ENCODE results near the gene DKC1. TPM values are rescaled to one million over a fixed set of nuclear protein-coding genes. Genes with fewer than 3 reads are reported as not detected.

DKC1 gene
- total and polyA plus RNA-seq, 2 of the 4 experiments (the other 2 are of a cell fraction), result 49.9 to 63.8 TPM

- peak overlapping the region; percentile 17 for H2BK5ac ChIP-seq (ENCODE audit: low read depth, low read length, poor library complexity, severe bottlenecking)
- no peak overlapping the region for H2AK9ac ChIP-seq (replicated peaks; ENCODE audit: low read depth, low read length, poor library complexity)
- in situ Hi-C loops (cut with MboI; ENCODE audit: low sequenced_read_pairs) (no loop called here), intact Hi-C loops (cut with micrococcal nuclease) (no loop called here), dilution Hi-C loops (cut with HindIII; ENCODE audit: low sequenced_read_pairs, unreplicated experiment) (no loop called here)
- H3K27me3 ChIP-seq (ENCODE audit: control insufficient read depth, insufficient read depth, low read length), result no peaks in the 10 kb centered on the region
- DNase-seq (no peak), ATAC-seq (ENCODE audit: low read depth) (no peak)
- H2BK15ac ChIP-seq (ENCODE audit: low read depth, low read length), result no peak overlapping the region
- BruUV-seq (replicated peaks), result no TSS peak
- H3K4ac ChIP-seq (ENCODE audit: low read depth, low read length), result peak overlapping the region; percentile 25; the same call in 1 of the 2 replicates
- no peaks in the 10 kb centered on the region for H3K36me3 ChIP-seq (ENCODE audit: control insufficient read depth, insufficient read depth, low read length)
- POLR2A ChIA-PET (ENCODE audit: unreplicated experiment), result interaction anchor here (0.6 kb wide), 1 partner anchor 41 kb away, joined by 6 read pairs; no protein-coding TSS in a partner anchor
- H4K91ac ChIP-seq (ENCODE audit: insufficient read depth, low read depth, low read length), result no peak overlapping the region
- H3K4me1 ChIP-seq (ENCODE audit: control insufficient read depth, insufficient read depth, low read length), result peaks cover 16% of the 10 kb centered on the region
- peak overlapping the region; percentile 56; the same call in 1 of the 2 replicates for H3K23ac ChIP-seq (ENCODE audit: low read depth, low read length)
- H3K9me3 ChIP-seq (ENCODE audit: control insufficient read depth, insufficient read depth, low read length), result no peaks in the 10 kb centered on the region
- H2BK120ac ChIP-seq (ENCODE audit: low read depth, low read length), result no peak overlapping the region
- H4K5ac ChIP-seq (ENCODE audit: low read depth, low read length), result peak overlapping the region; percentile 23; the same call in 1 of the 2 replicates
- H3K9ac ChIP-seq (ENCODE audit: low read depth, low read length), result peak overlapping the region; percentile 49
- peak overlapping the region; percentile 84 for H2AFZ ChIP-seq (replicated peaks; ENCODE audit: low read length, poor library complexity)
- no peak overlapping the region; a peak in 1 of 4 replicates for H4K8ac ChIP-seq (ENCODE audit: low read depth in 2 of 2, low read length in 2 of 2)
- peak overlapping the region; percentile 89 for H3K4me3 ChIP-seq (ENCODE audit: insufficient read depth, low read depth, low read length)
- no peaks in the 10 kb centered on the region for H4K20me1 ChIP-seq (ENCODE audit: insufficient read depth, low read length)
- peak overlapping the region; percentile 91 for H3K4me2 ChIP-seq (ENCODE audit: low read depth, low read length)
- H3K27ac ChIP-seq (ENCODE audit: insufficient read depth, low read length), result no peak overlapping the region
- no peak overlapping the region for H3K56ac ChIP-seq (ENCODE audit: extremely low read depth, insufficient read depth, low read length)
- peaks cover 23 to 24% of the 10 kb centered on the region in 2 experiments for H3K79me1 ChIP-seq (ENCODE audit: low read depth in 1 of 2, low read length in 2 of 2)
- WGBS, 2 experiments (ENCODE audit: extremely low coverage in 2 of 2, insufficient read length in 1 of 2), result 20% methylated on average over 2 of the region's 7 CpGs; no CpG with 5 or more reads in 1 of the 2 experiments
- H3K18ac ChIP-seq (ENCODE audit: low read depth, low read length), result peak overlapping the region; percentile 50; the same call in 1 of the 2 replicates
- CTCF ChIA-PET, result interaction anchor here (0.7 kb wide), 1 partner anchor 18 kb away, joined by 4 read pairs; no protein-coding TSS in a partner anchor
- H3K14ac ChIP-seq (replicated peaks; ENCODE audit: low read depth, low read length), result no peak overlapping the region
- no peak overlapping the region for H2AK5ac ChIP-seq (ENCODE audit: low read depth, low read length)
- H3K9me1 ChIP-seq (ENCODE audit: insufficient read depth, low read length), result peaks cover 6% of the 10 kb centered on the region
- no peak overlapping the region for H2BK20ac ChIP-seq (ENCODE audit: low read depth, low read length)
- no peak for TF ChIP-seq CTCF (conservative IDR thresholded peaks at IDR 0.05; ENCODE audit: low read depth, low read length)
- TF ChIP-seq MXI1 (IDR thresholded peaks at IDR 0.05; ENCODE audit: borderline replicate concordance, low read depth, low read length), result no peak
- TF ChIP-seq ELK1 (IDR thresholded peaks at IDR 0.05; ENCODE audit: borderline replicate concordance, low read depth, low read length), result no peak
- TF ChIP-seq FOS (IDR thresholded peaks at IDR 0.05; ENCODE audit: low read depth, low read length), result no peak
- TF ChIP-seq BHLHE40 (IDR thresholded peaks at IDR 0.05; ENCODE audit: low read depth, low read length), result no peak
- TF ChIP-seq RCOR1 (IDR thresholded peaks at IDR 0.05; ENCODE audit: insufficient replicate concordance, low read length), result no peak
- TF ChIP-seq MAZ (IDR thresholded peaks at IDR 0.05; ENCODE audit: borderline replicate concordance, low read depth, low read length), result no peak
- TF ChIP-seq CEBPB (IDR thresholded peaks at IDR 0.05; ENCODE audit: low read depth, low read length), result no peak
- TF ChIP-seq SMC3 (IDR thresholded peaks at IDR 0.05; ENCODE audit: low read depth, low read length), result no peak
- no peak for TF ChIP-seq CHD1 (IDR thresholded peaks at IDR 0.05; ENCODE audit: low read depth, low read length)
- no peak for TF ChIP-seq NFE2L2 (IDR thresholded peaks at IDR 0.05; ENCODE audit: low read depth, low read length)
- no peak for TF ChIP-seq RAD21 (IDR thresholded peaks at IDR 0.05; ENCODE audit: low read length)
- no peak for TF ChIP-seq USF2 (IDR thresholded peaks at IDR 0.05; ENCODE audit: low read depth, low read length)
- no peak for TF ChIP-seq POLR2A (IDR thresholded peaks at IDR 0.05; ENCODE audit: low read depth, low read length)
- no peak for TF ChIP-seq RFX5 (IDR thresholded peaks at IDR 0.05; ENCODE audit: low read depth, low read length)
Measured at GRCh38 chrX:154804261-154804956, 41.7 kb downstream of the DKC1 start.
